ENCODE measurements around the gene FARS2. TPM values are rescaled to one million over a fixed set of nuclear protein-coding genes. Genes with fewer than 3 reads are reported as not detected.

FARS2 gene
- polyA plus RNA-seq, 1 of the 3 experiments (the other 2 are of a cell fraction), result 12.5 TPM

GRCh38 chr6:5234874-5235273, 26.4 kb upstream of the FARS2 start:
- no peak overlapping the region for H3K4me2 ChIP-seq
- no peak overlapping the region for H3K27ac ChIP-seq (ENCODE audit: low read depth in 2 of 2, low read length in 1 of 2)
- 0 out of 4 replicates have a peak, but pooled peaks cover 0 to 5% of the 10 kb centered on the region in 2 experiments for H3K4me1 ChIP-seq (ENCODE audit: control insufficient read depth in 1 of 2, insufficient read depth in 2 of 2, low read depth in 1 of 2, low read length in 1 of 2)
- CTCF ChIA-PET, result no interaction called here
- no peak for DNase-seq
- H3K27me3 ChIP-seq (ENCODE audit: insufficient read depth), result no peaks in the 10 kb centered on the region
- no peaks in the 10 kb centered on the region for H3K9me2 ChIP-seq
- H3K79me2 ChIP-seq (ENCODE audit: insufficient read depth), result no peaks in the 10 kb centered on the region; the same call in 1 of the 2 replicates
- no peak overlapping the region for H3K4me3 ChIP-seq (ENCODE audit: low read depth in 2 of 2, low read length in 1 of 2)
- H3K9ac ChIP-seq, result no peak overlapping the region
- no peak overlapping the region for H2AFZ ChIP-seq (ENCODE audit: low read depth)
- H4K20me1 ChIP-seq (ENCODE audit: insufficient read depth), result no peaks in the 10 kb centered on the region
- WGBS (ENCODE audit: low lambda C conversion rate), result 93% methylated on average over 6 of the region's 6 CpGs
- no peaks in the 10 kb centered on the region for H3F3A ChIP-seq (replicated peaks; ENCODE audit: insufficient read depth)
- no peaks in the 10 kb centered on the region for H3K9me3 ChIP-seq
- peaks cover 2 to 7% of the 10 kb centered on the region in 2 experiments for H3K36me3 ChIP-seq (replicated peaks in 1 of 2; ENCODE audit: control insufficient read depth in 1 of 2, insufficient read depth in 2 of 2, low read length in 1 of 2)
- no peak for TF ChIP-seq RAD21 (IDR thresholded peaks at IDR 0.05; ENCODE audit: low read length)
- no peak for TF ChIP-seq SIN3A (IDR thresholded peaks at IDR 0.05; ENCODE audit: borderline replicate concordance, low read depth, low read length)
- TF ChIP-seq EP300 (IDR thresholded peaks at IDR 0.05; ENCODE audit: borderline replicate concordance in 1 of 2, low read depth in 1 of 2, low read length in 1 of 2), result no peak
- POLR2A ChIA-PET, result no interaction called here

DNA sequence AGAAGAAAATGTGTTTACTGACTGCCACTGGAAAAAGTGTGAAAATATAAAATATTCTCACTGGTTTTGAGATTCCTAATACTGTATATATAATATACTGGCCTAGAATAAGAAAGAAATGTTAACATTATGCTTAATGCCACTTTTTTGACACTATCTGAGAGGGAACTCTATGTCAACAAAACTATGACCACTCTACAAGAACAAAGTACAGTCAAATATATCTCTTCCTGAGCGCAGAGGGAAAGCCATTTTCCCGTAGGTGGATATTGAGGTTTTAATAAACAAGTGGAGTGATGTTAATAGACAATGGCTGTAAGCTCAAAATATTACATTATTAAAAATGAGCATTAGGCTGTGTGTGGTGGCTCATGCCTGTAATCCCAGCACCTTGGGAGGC, 25.5 kb upstream of the FARS2 start:
- no peaks in the 10 kb centered on the region for H3K27me3 ChIP-seq (ENCODE audit: insufficient read depth)
- H3K79me2 ChIP-seq (ENCODE audit: insufficient read depth), result no peaks in the 10 kb centered on the region; the same call in 1 of the 2 replicates
- H3F3A ChIP-seq (replicated peaks; ENCODE audit: insufficient read depth), result no peaks in the 10 kb centered on the region
- no peak overlapping the region for H3K27ac ChIP-seq (ENCODE audit: low read depth in 2 of 2, low read length in 1 of 2)
- ChIA-PET POLR2A (no interaction called here), CTCF (no interaction called here)
- H3K4me3 ChIP-seq (ENCODE audit: low read depth in 2 of 2, low read length in 1 of 2), result no peak overlapping the region
- no peaks in the 10 kb centered on the region for H3K9me3 ChIP-seq
- 98% methylated on average over 2 of the region's 2 CpGs for WGBS (ENCODE audit: low lambda C conversion rate)
- H3K36me3 ChIP-seq (replicated peaks in 1 of 2; ENCODE audit: control insufficient read depth in 1 of 2, insufficient read depth in 2 of 2, low read length in 1 of 2), result peaks cover 8 to 12% of the 10 kb centered on the region in 2 experiments
- no peaks in the 10 kb centered on the region for H4K20me1 ChIP-seq (ENCODE audit: insufficient read depth)
- H3K9me2 ChIP-seq, result no peaks in the 10 kb centered on the region
- no peak overlapping the region for H3K4me2 ChIP-seq
- H3K4me1 ChIP-seq (ENCODE audit: control insufficient read depth in 1 of 2, insufficient read depth in 2 of 2, low read depth in 1 of 2, low read length in 1 of 2), result no peaks in the 10 kb centered on the region
- no peak for DNase-seq
- no peak overlapping the region for H3K9ac ChIP-seq
- TF ChIP-seq SMC3 (IDR thresholded peaks at IDR 0.05; ENCODE audit: low read depth, low read length) (no peak), IRF3 (IDR thresholded peaks at IDR 0.05; ENCODE audit: low read depth, low read length) (no peak), ZBTB33 (IDR thresholded peaks at IDR 0.05; ENCODE audit: borderline replicate concordance, low read depth) (no peak), NFIC (IDR thresholded peaks at IDR 0.05; ENCODE audit: borderline replicate concordance) (no peak), TAF1 (IDR thresholded peaks at IDR 0.05; ENCODE audit: borderline replicate concordance, low read depth, low read length) (no peak), FOXM1 (IDR thresholded peaks at IDR 0.05; ENCODE audit: low read depth) (no peak), FOSL2 (IDR thresholded peaks at IDR 0.05; ENCODE audit: borderline replicate concordance, low read depth) (no peak), RCOR1 (IDR thresholded peaks at IDR 0.05; ENCODE audit: low read length) (no peak), POLR2AphosphoS5 (IDR thresholded peaks at IDR 0.05; ENCODE audit: low read depth, low read length) (no peak), MEF2A (IDR thresholded peaks at IDR 0.05; ENCODE audit: borderline replicate concordance, low read depth) (no peak), RFX5 (IDR thresholded peaks at IDR 0.05; ENCODE audit: low read length) (no peak), MXI1 (IDR thresholded peaks at IDR 0.05; ENCODE audit: low read depth, low read length) (no peak)
- TF ChIP-seq, protein P1, sequence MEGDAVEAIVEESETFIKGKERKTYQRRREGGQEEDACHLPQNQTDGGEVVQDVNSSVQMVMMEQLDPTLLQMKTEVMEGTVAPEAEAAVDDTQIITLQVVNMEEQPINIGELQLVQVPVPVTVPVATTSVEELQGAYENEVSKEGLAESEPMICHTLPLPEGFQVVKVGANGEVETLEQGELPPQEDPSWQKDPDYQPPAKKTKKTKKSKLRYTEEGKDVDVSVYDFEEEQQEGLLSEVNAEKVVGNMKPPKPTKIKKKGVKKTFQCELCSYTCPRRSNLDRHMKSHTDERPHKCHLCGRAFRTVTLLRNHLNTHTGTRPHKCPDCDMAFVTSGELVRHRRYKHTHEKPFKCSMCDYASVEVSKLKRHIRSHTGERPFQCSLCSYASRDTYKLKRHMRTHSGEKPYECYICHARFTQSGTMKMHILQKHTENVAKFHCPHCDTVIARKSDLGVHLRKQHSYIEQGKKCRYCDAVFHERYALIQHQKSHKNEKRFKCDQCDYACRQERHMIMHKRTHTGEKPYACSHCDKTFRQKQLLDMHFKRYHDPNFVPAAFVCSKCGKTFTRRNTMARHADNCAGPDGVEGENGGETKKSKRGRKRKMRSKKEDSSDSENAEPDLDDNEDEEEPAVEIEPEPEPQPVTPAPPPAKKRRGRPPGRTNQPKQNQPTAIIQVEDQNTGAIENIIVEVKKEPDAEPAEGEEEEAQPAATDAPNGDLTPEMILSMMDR (IDR thresholded peaks at IDR 0.05), result no peak
- no peak overlapping the region for H2AFZ ChIP-seq (ENCODE audit: low read depth)
